Measurements from ENCODE around the gene GSN. TPM values are rescaled to one million over a fixed set of nuclear protein-coding genes. Genes with fewer than 3 reads are reported as not detected.
A peak's percentile ranks its signal among the peaks of the same experiment; 100 is the strongest.

Gene GSN
- total and polyA plus RNA-seq, 10 of the 15 experiments (the other 5 are each of a cell fraction or from before 2014, with no cell fraction given) = 0.66 to 9.2 (median 6.2) TPM

GRCh38 chr9:121360601-121361374 is 92.8 kb downstream of the GSN start:
- peaks cover 15% of the 10 kb centered on the region for H3K4me1 ChIP-seq (ENCODE audit: control insufficient read depth, insufficient read depth, low read length)
- ChIA-PET RAD21 (ENCODE audit: unreplicated experiment) (no interaction called here), POLR2A (no interaction called here), SMC1A (ENCODE audit: uncharacterized antibody, unreplicated experiment) (interaction anchor here (0.7 kb wide), 1 partner anchor 14 kb away, joined by 4 read pairs; no protein-coding TSS in a partner anchor), CTCF (interaction anchor here (1.0 kb wide), 2 partner anchors 22 to 39 kb away, joined by 3 read pairs; no protein-coding TSS in a partner anchor)
- H3K9ac ChIP-seq (ENCODE audit: control insufficient read depth, insufficient read depth, low read length) = no peak overlapping the region
- no peak overlapping the region for H3K4me2 ChIP-seq (ENCODE audit: control insufficient read depth, insufficient read depth)
- no peaks in the 10 kb centered on the region for H3K27me3 ChIP-seq (replicated peaks in 1 of 2; ENCODE audit: control insufficient read depth in 2 of 2, insufficient read depth in 2 of 2, low read length in 1 of 2)
- no peak overlapping the region for H3K27ac ChIP-seq (ENCODE audit: control insufficient read depth, insufficient read depth)
- FAIRE-seq (no peak), DNase-seq (ENCODE audit: low read depth, low spot score) (no peak), ATAC-seq (no peak)
- no peak overlapping the region for H2AFZ ChIP-seq (ENCODE audit: control insufficient read depth, low read depth, low read length)
- no peaks in the 10 kb centered on the region for H3K36me3 ChIP-seq (ENCODE audit: control insufficient read depth in 2 of 2, insufficient read depth in 2 of 2, low read length in 1 of 2)
- no peaks in the 10 kb centered on the region; the same call in 1 of the 2 replicates for H3K79me2 ChIP-seq (ENCODE audit: control insufficient read depth, insufficient read depth, low read length)
- no TSS peak for BruUV-seq (replicated peaks)
- H4K20me1 ChIP-seq (ENCODE audit: control insufficient read depth, insufficient read depth) = no peaks in the 10 kb centered on the region
- intact Hi-C loops (cut with micrococcal nuclease; ENCODE audit: unreplicated experiment) = no loop called here
- H3K4me3 ChIP-seq = no peak overlapping the region
- TF ChIP-seq SMARCA5 (IDR thresholded peaks at IDR 0.05) (no peak), CHD4 (IDR thresholded peaks at IDR 0.05) (no peak), NFIC (IDR thresholded peaks at IDR 0.05; ENCODE audit: low read depth, low read length) (no peak), KAT2A (conservative IDR thresholded peaks at IDR 0.05; ENCODE audit: control insufficient read depth, low read depth, low read length) (no peak), CHD1 (IDR thresholded peaks at IDR 0.05; ENCODE audit: low read depth, low read length) (no peak)
- in situ Hi-C loops (cut with MboI) = no loop called here
- H3K9me3 ChIP-seq (replicated peaks; ENCODE audit: control insufficient read depth, insufficient read depth, low read length) = no peaks in the 10 kb centered on the region; the same call in 2 of the 3 replicates

- no peaks in the 10 kb centered on the region for H3K27me3 ChIP-seq (replicated peaks in 1 of 2; ENCODE audit: control insufficient read depth in 2 of 2, insufficient read depth in 2 of 2, low read length in 1 of 2)
- H3K9ac ChIP-seq (ENCODE audit: control insufficient read depth, insufficient read depth, low read length) = no peak overlapping the region
- CTCF ChIA-PET = interaction anchor here (1.3 to 2.5 kb wide), 3 partner anchors 9 to 43 kb away, joined by 3 to 13 read pairs (median 5); no protein-coding TSS in a partner anchor
- H3K27ac ChIP-seq (ENCODE audit: control insufficient read depth, insufficient read depth) = no peak overlapping the region
- in situ Hi-C loops (cut with MboI) = no loop called here
- no peak overlapping the region for H2AFZ ChIP-seq (ENCODE audit: control insufficient read depth, low read depth, low read length)
- SMC1A ChIA-PET (ENCODE audit: uncharacterized antibody, unreplicated experiment) = interaction anchor here (0.8 to 3.5 kb wide), 5 partner anchors 9 to 39 kb away, joined by 3 to 22 read pairs (median 3); no protein-coding TSS in a partner anchor
- intact Hi-C loops (cut with micrococcal nuclease; ENCODE audit: unreplicated experiment) = no loop called here
- H3K4me3 ChIP-seq = no peak overlapping the region
- BruUV-seq (replicated peaks) = no TSS peak
- no peaks in the 10 kb centered on the region; the same call in 2 of the 3 replicates for H3K9me3 ChIP-seq (replicated peaks; ENCODE audit: control insufficient read depth, insufficient read depth, low read length)
- no peaks in the 10 kb centered on the region; the same call in 1 of the 2 replicates for H3K79me2 ChIP-seq (ENCODE audit: control insufficient read depth, insufficient read depth, low read length)
- peak; percentile 44 for FAIRE-seq
- TF ChIP-seq SREBF1 (IDR thresholded peaks at IDR 0.05; ENCODE audit: low read length) (no peak), SMAD5 (IDR thresholded peaks at IDR 0.05; ENCODE audit: low read depth) (no peak), IRF4 (IDR thresholded peaks at IDR 0.05; ENCODE audit: low read depth, low read length) (no peak)
- WGBS (ENCODE audit: insufficient coverage, insufficient replicate concordance, low lambda C conversion rate, missing lambda C conversion rate) = 97% methylated on average over 2 of the region's 2 CpGs
- no peak for ATAC-seq
- peaks cover 18% of the 10 kb centered on the region for H3K4me1 ChIP-seq (ENCODE audit: control insufficient read depth, insufficient read depth, low read length)
- RAD21 ChIA-PET (ENCODE audit: unreplicated experiment) = interaction anchor here (0.9 kb wide), 1 partner anchor 150 kb away, joined by 3 read pairs; no protein-coding TSS in a partner anchor
- POLR2A ChIA-PET = no interaction called here
- H4K20me1 ChIP-seq (ENCODE audit: control insufficient read depth, insufficient read depth) = no peaks in the 10 kb centered on the region
- no peak overlapping the region for H3K4me2 ChIP-seq (ENCODE audit: control insufficient read depth, insufficient read depth)
- no peaks in the 10 kb centered on the region for H3K36me3 ChIP-seq (ENCODE audit: control insufficient read depth in 2 of 2, insufficient read depth in 2 of 2, low read length in 1 of 2)
- DNase-seq (ENCODE audit: low read depth, low spot score) = no peak
Observed at GRCh38 chr9:121362813-121363621, 95.1 kb downstream of the GSN start.
